OCI-LY3 (cell line): Measurements from ENCODE around the gene KIF1C.

Experiments
- CTCF ChIP-seq: fragments of 200-600, 300-600 bp; sonication (generic); IDR thresholded peaks from 2 replicates; pipeline ENCODE4 v1.5.1; 2014; ENCODE audit warnings: antibody characterized with exemption, low read length, low read depth
- EZH2phosphoT487 ChIP-seq: fragments of 200-600 bp; shearing (Covaris generic); IDR thresholded peaks from 2 replicates; pipeline ENCODE4 v1.6.1; 2018; ENCODE audit warnings: antibody characterized with exemption, mixed run types, low read depth

- no peak for TF ChIP-seq CTCF
- no peak for TF ChIP-seq EZH2phosphoT487
These were observed 27.5 kb upstream of the KIF1C start for GRCh38 chr17:4970273-4970672.
